Activated T-cell treated with anti-CD3 and anti-CD28 coated beads for 1 hour (primary cell): ENCODE measurements around the gene KLHL2.

ENCODE experiments used
- DNase-seq: peaks from one replicate; pipeline ENCODE4 v3.0.0-alpha.2; 2020; ENCODE audit warnings: low read depth

KLHL2 gene

DNA sequence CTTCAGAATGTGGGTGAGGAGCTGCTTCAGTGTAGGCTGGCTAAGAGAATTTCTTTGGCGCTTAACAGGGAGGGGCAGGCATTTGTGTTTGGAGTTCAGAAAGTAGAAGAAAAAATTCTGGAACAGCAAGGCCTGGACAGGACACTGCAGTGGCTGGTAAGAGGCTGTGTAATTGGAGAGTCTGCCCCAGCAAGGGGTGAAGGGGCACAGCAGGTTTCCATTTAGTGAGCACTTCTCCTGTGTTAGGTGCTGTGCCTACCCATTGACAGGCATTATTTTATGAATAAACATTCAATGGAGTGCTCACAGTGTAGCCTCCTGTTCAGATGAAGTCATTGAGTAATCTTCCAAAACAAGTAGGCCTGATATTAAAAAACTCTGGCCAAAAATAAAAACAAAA, 160.8 kb downstream of the KLHL2 start:
- no peak for DNase-seq

GRCh38 chr4:165368567-165368966, 161.2 kb downstream of the KLHL2 start:
- DNase-seq: no peak

DNA sequence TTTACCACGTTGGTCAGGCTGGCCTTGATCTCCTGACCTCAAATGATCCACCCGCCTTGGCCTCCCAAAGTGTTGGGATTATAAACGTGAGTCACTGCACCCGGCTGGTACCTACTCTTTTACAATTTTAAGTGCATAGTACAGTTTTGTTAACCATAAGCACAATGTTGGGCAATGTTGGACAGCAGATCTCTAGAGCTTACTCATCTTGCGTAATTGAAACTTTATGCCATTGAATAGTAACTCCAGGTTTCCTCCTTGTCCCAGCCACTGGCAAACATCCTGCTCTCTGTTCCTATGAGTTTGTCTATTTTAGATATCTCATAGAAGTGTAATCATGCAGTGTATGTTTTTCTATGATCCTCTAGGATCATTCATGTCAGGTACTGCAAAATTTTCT, 162.2 kb downstream of the KLHL2 start:
- no peak for DNase-seq

DNA sequence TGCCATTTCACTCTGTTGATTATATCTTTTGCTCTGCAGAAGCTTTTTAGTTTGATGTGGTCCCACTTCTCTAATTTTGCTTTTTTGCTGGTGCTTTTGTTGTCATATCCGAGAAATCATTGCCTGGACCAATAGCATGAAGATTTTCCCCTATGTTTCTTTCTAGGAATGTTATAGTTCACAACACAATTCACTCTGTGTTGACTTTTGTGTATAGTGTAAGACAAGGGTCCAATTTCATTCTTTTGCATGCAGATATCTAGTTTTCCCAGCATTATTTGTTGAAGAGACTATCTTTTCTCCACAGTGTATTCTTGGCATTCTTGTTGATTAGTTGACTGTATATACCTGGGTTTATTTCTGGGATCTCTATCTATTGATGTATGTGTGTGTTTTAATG, 163.2 kb downstream of the KLHL2 start:
- DNase-seq: no peak
